H9 (cell line): Measurements from ENCODE around the gene CYP24A1. TPM values are rescaled to one million over a fixed set of nuclear protein-coding genes. Genes with fewer than 3 reads are reported as not detected.

ENCODE experiments used
- DNase-seq: peaks from one replicate; pipeline ENCODE4 v3.0.0-alpha.2; 2017
- H2AFZ ChIP-seq: one replicate; pipeline ENCODE4 v1.6.1; 2013; ENCODE audit warnings: mild to moderate bottlenecking, low read length, control low read depth, moderate library complexity
- H2AK5ac ChIP-seq: 2 replicates; pipeline ENCODE4 v1.6.1; 2013; ENCODE audit warnings: low read length, control low read depth, mixed read lengths; ENCODE audit not compliant: insufficient read length
- H2BK120ac ChIP-seq: one replicate; pipeline ENCODE4 v1.6.1; 2013; ENCODE audit warnings: low read depth, mild to moderate bottlenecking, low read length, control low read depth, inconsistent platforms; ENCODE audit not compliant: poor library complexity, severe bottlenecking
- H2BK12ac ChIP-seq: 2 replicates; pipeline ENCODE4 v1.6.1; 2013; ENCODE audit warnings: low read length, control low read depth, mixed read lengths, low read depth; ENCODE audit not compliant: insufficient read length
- H2BK15ac ChIP-seq: 2 replicates; pipeline ENCODE4 v1.6.1; 2013; ENCODE audit warnings: low read depth, low read length, control low read depth
- H2BK20ac ChIP-seq: one replicate; pipeline ENCODE4 v1.6.1; 2013; ENCODE audit warnings: low read depth, mild to moderate bottlenecking, low read length, control low read depth, inconsistent platforms; ENCODE audit not compliant: poor library complexity, severe bottlenecking
- H2BK5ac ChIP-seq: 2 replicates; pipeline ENCODE4 v1.6.1; 2013; ENCODE audit warnings: low read length, control low read depth, mixed read lengths; ENCODE audit not compliant: insufficient read length
- H3K14ac ChIP-seq: 2 replicates; pipeline ENCODE4 v1.6.1; 2013; ENCODE audit warnings: low read length, control low read depth; ENCODE audit not compliant: insufficient read depth
- H3K18ac ChIP-seq: 2 replicates; pipeline ENCODE4 v1.6.1; 2013; ENCODE audit warnings: low read depth, mild to moderate bottlenecking, mixed read lengths, low read length, control low read depth; ENCODE audit not compliant: insufficient read length
- H3K23ac ChIP-seq: 2 replicates; pipeline ENCODE4 v1.6.1; 2013; ENCODE audit warnings: low read length, control low read depth, mixed read lengths, low read depth; ENCODE audit not compliant: insufficient read length
- H3K23me2 ChIP-seq: 2 replicates; pipeline ENCODE4 v1.6.1; 2013; ENCODE audit warnings: low read depth, mild to moderate bottlenecking, mixed read lengths, low read length, control low read depth; ENCODE audit not compliant: insufficient read length, poor library complexity, severe bottlenecking
- H3K27ac ChIP-seq: 2 replicates; pipeline ENCODE4 v1.5.1; 2013; ENCODE audit warnings: low read length, control low read depth, mixed read lengths, low read depth; ENCODE audit not compliant: insufficient read length
- H3K27me3 ChIP-seq: 2 replicates; pipeline ENCODE4 v1.6.1; 2013; ENCODE audit warnings: low read length, control low read depth, inconsistent platforms; ENCODE audit not compliant: insufficient read depth
- H3K4ac ChIP-seq: 2 replicates; pipeline ENCODE4 v1.6.1; 2013; ENCODE audit warnings: low read depth, mild to moderate bottlenecking, control low read depth, inconsistent platforms, low read length, moderate library complexity
- H3K4me1 ChIP-seq: 2 replicates; pipeline ENCODE4 v1.6.1; 2013; ENCODE audit warnings: low read length, control low read depth, inconsistent platforms; ENCODE audit not compliant: insufficient read depth
- H3K4me2 ChIP-seq: 2 replicates; pipeline ENCODE4 v1.6.1; 2013; ENCODE audit warnings: low read length, control low read depth, mixed read lengths; ENCODE audit not compliant: insufficient read length, insufficient read depth
- H3K56ac ChIP-seq: 2 replicates; pipeline ENCODE4 v1.6.1; 2013; ENCODE audit warnings: low read depth, mild to moderate bottlenecking, mixed read lengths, low read length, control low read depth; ENCODE audit not compliant: insufficient read length
- H3K79me1 ChIP-seq: 2 replicates; pipeline ENCODE4 v1.6.1; 2013; ENCODE audit warnings: low read depth, mild to moderate bottlenecking, moderate library complexity, low read length, control low read depth, inconsistent platforms; ENCODE audit not compliant: insufficient read depth, poor library complexity, severe bottlenecking
- H3K79me2 ChIP-seq: 2 replicates; pipeline ENCODE4 v1.6.1; 2013; ENCODE audit warnings: low read length, control low read depth, inconsistent platforms; ENCODE audit not compliant: insufficient read depth
- H3K9ac ChIP-seq: 2 replicates; pipeline ENCODE4 v1.6.1; 2013; ENCODE audit warnings: low read length, control low read depth, mixed read lengths; ENCODE audit not compliant: insufficient read length; ENCODE audit errors: extremely low read depth
- H3K9me3 ChIP-seq: one replicate; pipeline ENCODE4 v1.6.1; 2013; ENCODE audit warnings: low read depth, low read length, inconsistent platforms; ENCODE audit not compliant: control insufficient read depth
- H3T11ph ChIP-seq: one replicate; pipeline ENCODE4 v1.6.1; 2013; ENCODE audit warnings: mild to moderate bottlenecking, low read length, control low read depth, inconsistent platforms
- H4K20me1 ChIP-seq: one replicate; pipeline ENCODE4 v1.6.1; 2013; ENCODE audit not compliant: control insufficient read depth, insufficient read length, insufficient read depth
- H4K5ac ChIP-seq: 2 replicates; pipeline ENCODE4 v1.6.1; 2013; ENCODE audit warnings: low read depth, mild to moderate bottlenecking, mixed read lengths, low read length, control low read depth; ENCODE audit not compliant: insufficient read length
- H4K8ac ChIP-seq: replicated peaks from 2 replicates; pipeline ENCODE4 v1.6.1; 2013; ENCODE audit warnings: low read length, control low read depth, mixed read lengths, low read depth; ENCODE audit not compliant: insufficient read length
- H4K91ac ChIP-seq: 2 replicates; pipeline ENCODE4 v1.6.1; 2013; ENCODE audit warnings: low read depth, mild to moderate bottlenecking, moderate library complexity, mixed read lengths, low read length, control low read depth; ENCODE audit not compliant: insufficient read length
- H3K27ac Mint-ChIP-seq, 3 experiments: 2 replicates in 2 of 3; 3 replicates in 1 of 3; pipeline ENCODE4 v1.8.0; 2020 to 2021; ENCODE audit warnings: mixed read lengths in 3 of 3, mild to moderate bottlenecking in 1 of 3, moderate library complexity in 1 of 3
- H3K27me3 Mint-ChIP-seq: 2 replicates; pipeline ENCODE4 v1.8.0; 2021; ENCODE audit warnings: low read depth, mild to moderate bottlenecking, moderate library complexity, mixed read lengths
- H3K36me3 Mint-ChIP-seq, 3 experiments: 2 replicates in 2 of 3; 3 replicates in 1 of 3; pipeline ENCODE4 v1.8.0; 2020 to 2021; ENCODE audit warnings: low read depth in 3 of 3, mixed read lengths in 3 of 3; ENCODE audit not compliant: insufficient read depth in 1 of 3
- H3K4me1 Mint-ChIP-seq, 2 experiments: 2 replicates each; pipeline ENCODE4 v1.8.0; 2020; ENCODE audit warnings: mixed read lengths in 2 of 2
- H3K4me3 Mint-ChIP-seq, 2 experiments: 2 replicates in 1 of 2; 3 replicates in 1 of 2; pipeline ENCODE4 v1.8.0; 2020 to 2021; ENCODE audit warnings: mild to moderate bottlenecking in 2 of 2, mixed read lengths in 2 of 2, moderate library complexity in 1 of 2
- H3K9me3 Mint-ChIP-seq, 2 experiments: 2 replicates in 1 of 2; 3 replicates in 1 of 2; pipeline ENCODE4 v1.8.0; 2020; ENCODE audit warnings: mild to moderate bottlenecking in 2 of 2, mixed read lengths in 2 of 2, moderate library complexity in 1 of 2
- total RNA-seq: library from RNA; stranded (reverse); gene quantifications from 2 replicates; pipeline ENCODE4 v1.2.1, GENCODE V29; 2021
- TF ChIP-seq, protein P1 (sequence below): fragments of 200-600 bp; sonication (generic); conservative IDR thresholded peaks from 3 replicates; pipeline ENCODE4 v1.8.0; 2021; ENCODE audit warnings: antibody characterized with exemption, mild to moderate bottlenecking

The CYP24A1 gene
- total RNA-seq, 1 experiment from 2014 or later = not detected

DNA sequence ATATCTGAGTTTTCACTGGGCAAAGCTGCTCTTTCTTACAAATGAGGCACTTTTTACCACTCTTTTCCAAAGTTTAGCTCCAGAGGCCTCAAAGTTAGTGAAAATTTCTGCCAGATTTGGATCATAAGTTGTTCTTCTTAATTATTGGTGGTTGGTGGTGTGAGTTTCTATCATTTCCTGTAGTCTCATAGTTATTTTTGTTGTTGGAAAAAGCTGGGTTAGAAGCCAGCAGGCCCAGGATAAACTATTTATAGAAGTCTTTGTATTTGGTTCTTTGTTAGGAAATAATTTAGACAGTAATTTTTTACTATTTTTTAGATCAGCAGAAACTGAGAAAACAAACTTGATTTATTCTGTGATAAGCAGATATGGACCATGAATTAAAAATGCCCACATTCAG lies 44.7 kb upstream of the CYP24A1 start:
- Histone ChIP-seq H3K4ac (no peak overlapping the region), H2AFZ (no peak overlapping the region), H3K4me2 (no peak overlapping the region), H2BK120ac (no peak overlapping the region), H3K56ac (no peak overlapping the region), H3K27me3 (no peaks in the 10 kb centered on the region), H3K27ac (no peak overlapping the region), H4K8ac (no peak overlapping the region), H3K14ac (no peak overlapping the region), H2AK5ac (no peak overlapping the region), H2BK15ac (no peak overlapping the region), H2BK20ac (no peak overlapping the region), H3K4me1 (peaks cover 5% of the 10 kb centered on the region; the same call in 1 of the 2 replicates), H4K20me1 (no peaks in the 10 kb centered on the region), H3K9me3 (no peaks in the 10 kb centered on the region), H4K91ac (no peak overlapping the region), H3K23me2 (no peaks in the 10 kb centered on the region), H3K23ac (no peak overlapping the region), H3K79me1 (no peaks in the 10 kb centered on the region), H3K18ac (no peak overlapping the region), H3K79me2 (no peaks in the 10 kb centered on the region), H3T11ph (no peak overlapping the region), H4K5ac (no peak overlapping the region), H3K9ac (no peak overlapping the region), H2BK12ac (no peak overlapping the region), H2BK5ac (no peak overlapping the region)
- Mint-ChIP-seq H3K4me3 (no peak overlapping the region), H3K27me3 (no peaks in the 10 kb centered on the region), H3K9me3 (no peaks in the 10 kb centered on the region), H3K36me3 (peaks cover 18 to 45% (median 38%) of the 10 kb centered on the region in 3 experiments; a peak in 6 of 7 replicates), H3K4me1 (peaks cover 27 to 34% of the 10 kb centered on the region in 2 experiments), H3K27ac (no peak overlapping the region)
- TF ChIP-seq, protein P1, sequence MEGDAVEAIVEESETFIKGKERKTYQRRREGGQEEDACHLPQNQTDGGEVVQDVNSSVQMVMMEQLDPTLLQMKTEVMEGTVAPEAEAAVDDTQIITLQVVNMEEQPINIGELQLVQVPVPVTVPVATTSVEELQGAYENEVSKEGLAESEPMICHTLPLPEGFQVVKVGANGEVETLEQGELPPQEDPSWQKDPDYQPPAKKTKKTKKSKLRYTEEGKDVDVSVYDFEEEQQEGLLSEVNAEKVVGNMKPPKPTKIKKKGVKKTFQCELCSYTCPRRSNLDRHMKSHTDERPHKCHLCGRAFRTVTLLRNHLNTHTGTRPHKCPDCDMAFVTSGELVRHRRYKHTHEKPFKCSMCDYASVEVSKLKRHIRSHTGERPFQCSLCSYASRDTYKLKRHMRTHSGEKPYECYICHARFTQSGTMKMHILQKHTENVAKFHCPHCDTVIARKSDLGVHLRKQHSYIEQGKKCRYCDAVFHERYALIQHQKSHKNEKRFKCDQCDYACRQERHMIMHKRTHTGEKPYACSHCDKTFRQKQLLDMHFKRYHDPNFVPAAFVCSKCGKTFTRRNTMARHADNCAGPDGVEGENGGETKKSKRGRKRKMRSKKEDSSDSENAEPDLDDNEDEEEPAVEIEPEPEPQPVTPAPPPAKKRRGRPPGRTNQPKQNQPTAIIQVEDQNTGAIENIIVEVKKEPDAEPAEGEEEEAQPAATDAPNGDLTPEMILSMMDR = no peak
- no peak for DNase-seq
